Esophagus muscularis mucosa (tissue), 3 donors: ENCODE data around the gene RBPJL.

Experiments used
- CTCF ChIP-seq, 3 experiments: fragments of 200-600 bp in 2 of 3; fragments of 450-650 bp in 1 of 3; sonication (generic) in 2 of 3; IDR thresholded peaks; one replicate each; pipeline ENCODE4 v1.5.1; 2017 to 2019; ENCODE audit warnings: antibody characterized with exemption in 3 of 3, mild to moderate bottlenecking in 2 of 3, moderate library complexity in 1 of 3
- POLR2A ChIP-seq: fragments of 450-650 bp; IDR thresholded peaks from one replicate; pipeline ENCODE4 v1.6.1; 2017; ENCODE audit warnings: antibody characterized with exemption, moderate library complexity, mild to moderate bottlenecking, low read depth
- POLR2AphosphoS5 ChIP-seq, 2 donors: sonication (generic); formaldehyde crosslinking; IDR thresholded peaks; one replicate each; pipeline ENCODE4 v1.6.1; 2017; ENCODE audit warnings: antibody characterized with exemption in 2 of 2

DNA sequence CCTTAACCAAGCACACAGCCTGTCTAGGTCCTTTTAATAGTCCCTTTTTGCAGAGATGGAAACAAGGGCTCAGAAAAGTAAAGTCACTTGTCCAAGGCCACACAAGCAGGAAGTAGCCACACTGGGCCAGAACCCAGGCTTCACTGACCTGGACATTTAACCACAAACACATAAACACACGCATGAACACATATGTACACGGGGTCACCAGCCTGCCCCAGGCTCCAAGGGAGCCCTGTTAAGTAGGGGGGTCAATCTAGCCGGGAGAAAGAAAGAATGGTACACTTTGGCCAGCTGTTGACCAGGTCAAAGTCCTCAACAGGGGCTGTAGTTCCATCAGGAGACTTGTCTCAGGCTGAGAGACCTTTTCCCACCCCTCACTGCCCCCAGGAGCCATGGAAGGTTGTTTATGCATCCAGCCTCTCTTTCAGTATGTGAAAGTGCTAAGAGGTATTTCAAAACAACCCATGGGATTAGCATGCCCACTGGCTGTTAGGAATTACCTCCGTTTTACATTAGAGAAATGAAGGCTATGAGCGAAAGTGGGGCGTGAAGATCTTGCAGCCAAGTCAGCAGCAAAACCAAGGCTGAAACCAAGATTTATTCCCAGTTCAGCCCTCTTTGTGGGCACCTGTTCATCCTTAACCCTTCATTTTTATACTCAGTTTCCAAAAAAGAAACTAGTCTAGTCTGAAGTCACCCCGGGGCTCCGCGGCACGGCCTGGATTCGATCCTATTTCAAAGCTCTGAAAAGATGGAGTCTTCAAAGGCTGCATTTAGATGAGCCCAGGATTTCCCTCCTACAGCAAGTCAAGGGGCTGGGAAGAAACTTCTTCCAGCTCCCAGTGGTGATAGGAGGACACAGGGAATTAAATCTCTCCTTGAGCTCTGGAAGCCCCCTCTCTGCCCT is 31.7 kb downstream of the RBPJL start:
- TF ChIP-seq POLR2AphosphoS5 (IDR thresholded peaks at IDR 0.05) = no peak
- no peak for TF ChIP-seq POLR2A
- TF ChIP-seq CTCF (IDR thresholded peaks at IDR 0.05) = no peak
